ENCODE results near the gene KCNC2.

KCNC2 gene

GRCh38 chr12:75129275-75129674 is 80.4 kb downstream of the KCNC2 start:
- no peak overlapping the region for H3K9ac ChIP-seq (ENCODE audit: insufficient read length, low read depth)
- no peaks in the 10 kb centered on the region for H3K36me3 ChIP-seq (ENCODE audit: insufficient read depth, insufficient read length, low read length)
- no peak for DNase-seq (ENCODE audit: low read depth, low spot score)
- no peaks in the 10 kb centered on the region for H3K27me3 ChIP-seq (ENCODE audit: insufficient read depth, insufficient read length)
- H3K9me3 ChIP-seq (ENCODE audit: insufficient read depth, low read length), result no peaks in the 10 kb centered on the region
- H3K4me1 ChIP-seq (ENCODE audit: insufficient read depth, insufficient read length), result no peaks in the 10 kb centered on the region
- TF ChIP-seq YY1 (IDR thresholded peaks at IDR 0.05; ENCODE audit: insufficient read depth, insufficient read length), result no peak
- no peak overlapping the region for H3K4me3 ChIP-seq (ENCODE audit: insufficient read length, low read depth)

GRCh38 chr12:75121036-75121705 is 88.5 kb downstream of the KCNC2 start:
- Histone ChIP-seq H3K27me3 (ENCODE audit: insufficient read depth, insufficient read length) (no peaks in the 10 kb centered on the region), H3K4me3 (ENCODE audit: insufficient read length, low read depth) (no peak overlapping the region), H3K4me1 (ENCODE audit: insufficient read depth, insufficient read length) (no peaks in the 10 kb centered on the region), H3K36me3 (ENCODE audit: insufficient read depth, insufficient read length, low read length) (no peaks in the 10 kb centered on the region), H3K9ac (ENCODE audit: insufficient read length, low read depth) (no peak overlapping the region), H3K9me3 (ENCODE audit: insufficient read depth, low read length) (no peaks in the 10 kb centered on the region)
- TF ChIP-seq YY1 (IDR thresholded peaks at IDR 0.05; ENCODE audit: insufficient read depth, insufficient read length) (no peak), ZNF274 (IDR thresholded peaks at IDR 0.05; ENCODE audit: low read depth, low read length) (no peak), SUZ12 (IDR thresholded peaks at IDR 0.05; ENCODE audit: extremely low read depth, insufficient read depth, insufficient read length) (no peak)
- DNase-seq (ENCODE audit: low read depth, low spot score), result no peak

GRCh38 chr12:75120311-75120711 is 89.3 kb downstream of the KCNC2 start:
- Histone ChIP-seq H3K27me3 (ENCODE audit: insufficient read depth, insufficient read length) (no peaks in the 10 kb centered on the region), H3K9ac (ENCODE audit: insufficient read length, low read depth) (no peak overlapping the region), H3K4me1 (ENCODE audit: insufficient read depth, insufficient read length) (no peaks in the 10 kb centered on the region), H3K9me3 (ENCODE audit: insufficient read depth, low read length) (no peaks in the 10 kb centered on the region), H3K36me3 (ENCODE audit: insufficient read depth, insufficient read length, low read length) (no peaks in the 10 kb centered on the region), H3K4me3 (ENCODE audit: insufficient read length, low read depth) (no peak overlapping the region)
- no peak for DNase-seq (ENCODE audit: low read depth, low spot score)
- no peak for TF ChIP-seq ZNF274 (IDR thresholded peaks at IDR 0.05; ENCODE audit: low read depth, low read length)
- no peak for TF ChIP-seq YY1 (IDR thresholded peaks at IDR 0.05; ENCODE audit: insufficient read depth, insufficient read length)
- no peak for TF ChIP-seq SUZ12 (IDR thresholded peaks at IDR 0.05; ENCODE audit: extremely low read depth, insufficient read depth, insufficient read length)

- H3K27me3 ChIP-seq (ENCODE audit: insufficient read depth, insufficient read length), result no peaks in the 10 kb centered on the region
- no peak overlapping the region for H3K9ac ChIP-seq (ENCODE audit: insufficient read length, low read depth)
- DNase-seq (ENCODE audit: low read depth, low spot score), result no peak
- no peaks in the 10 kb centered on the region for H3K4me1 ChIP-seq (ENCODE audit: insufficient read depth, insufficient read length)
- no peaks in the 10 kb centered on the region for H3K9me3 ChIP-seq (ENCODE audit: insufficient read depth, low read length)
- no peaks in the 10 kb centered on the region for H3K36me3 ChIP-seq (ENCODE audit: insufficient read depth, insufficient read length, low read length)
- TF ChIP-seq SUZ12 (IDR thresholded peaks at IDR 0.05; ENCODE audit: extremely low read depth, insufficient read depth, insufficient read length) (no peak), ZNF274 (IDR thresholded peaks at IDR 0.05; ENCODE audit: low read depth, low read length) (no peak), YY1 (IDR thresholded peaks at IDR 0.05; ENCODE audit: insufficient read depth, insufficient read length) (no peak)
- H3K4me3 ChIP-seq (ENCODE audit: insufficient read length, low read depth), result no peak overlapping the region
Observed at GRCh38 chr12:75116646-75117198, 92.9 kb downstream of the KCNC2 start.

DNA sequence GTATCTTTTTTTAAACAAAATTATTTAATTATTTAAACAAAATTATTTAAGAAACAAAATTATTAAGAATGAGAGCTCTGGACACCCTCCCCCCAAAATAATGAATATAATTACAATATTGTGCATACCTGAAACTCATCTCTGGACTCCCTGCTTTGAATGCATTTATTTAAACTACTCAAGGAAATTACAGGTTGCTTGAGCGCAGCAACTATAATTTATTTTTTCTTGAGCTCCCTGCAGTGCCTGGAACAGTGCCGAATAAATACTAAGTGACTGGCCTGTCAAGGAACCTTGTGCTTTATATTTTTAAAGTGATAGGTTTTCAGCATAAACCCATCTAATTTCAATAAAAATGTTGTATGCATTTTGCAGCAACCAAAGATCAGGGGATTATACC is 93.9 kb downstream of the KCNC2 start:
- H3K27me3 ChIP-seq (ENCODE audit: insufficient read depth, insufficient read length), result no peaks in the 10 kb centered on the region
- H3K9me3 ChIP-seq (ENCODE audit: insufficient read depth, low read length), result no peaks in the 10 kb centered on the region
- no peak for TF ChIP-seq YY1 (IDR thresholded peaks at IDR 0.05; ENCODE audit: insufficient read depth, insufficient read length)
- no peak for TF ChIP-seq ZNF274 (IDR thresholded peaks at IDR 0.05; ENCODE audit: low read depth, low read length)
- no peak for TF ChIP-seq SUZ12 (IDR thresholded peaks at IDR 0.05; ENCODE audit: extremely low read depth, insufficient read depth, insufficient read length)
- no peak for DNase-seq (ENCODE audit: low read depth, low spot score)
- H3K4me3 ChIP-seq (ENCODE audit: insufficient read length, low read depth), result no peak overlapping the region
- no peaks in the 10 kb centered on the region for H3K4me1 ChIP-seq (ENCODE audit: insufficient read depth, insufficient read length)
- H3K9ac ChIP-seq (ENCODE audit: insufficient read length, low read depth), result no peak overlapping the region
- H3K36me3 ChIP-seq (ENCODE audit: insufficient read depth, insufficient read length, low read length), result no peaks in the 10 kb centered on the region

DNA sequence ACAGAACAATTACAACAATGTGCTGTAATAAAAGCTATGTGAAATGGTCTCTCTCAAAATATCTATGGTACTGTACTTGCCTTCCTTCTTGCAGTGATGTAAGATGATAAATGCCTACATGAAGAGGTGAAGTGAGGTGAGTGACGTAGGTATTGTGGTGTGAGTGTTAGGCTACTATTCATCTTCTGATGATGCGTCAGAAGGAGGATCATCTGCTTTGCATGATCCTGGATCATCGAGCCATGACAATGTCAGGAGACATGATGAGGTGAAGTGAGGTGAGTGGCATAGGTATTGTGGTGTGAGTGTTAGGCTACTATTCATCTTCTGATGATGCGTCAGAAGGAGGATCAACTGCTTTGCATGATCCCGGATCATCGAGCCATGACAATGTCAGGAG is 105.8 kb downstream of the KCNC2 start:
- Histone ChIP-seq H3K9ac (ENCODE audit: insufficient read length, low read depth) (no peak overlapping the region), H3K9me3 (ENCODE audit: insufficient read depth, low read length) (no peaks in the 10 kb centered on the region), H3K27me3 (ENCODE audit: insufficient read depth, insufficient read length) (no peaks in the 10 kb centered on the region), H3K4me1 (ENCODE audit: insufficient read depth, insufficient read length) (no peaks in the 10 kb centered on the region), H3K4me3 (ENCODE audit: insufficient read length, low read depth) (no peak overlapping the region), H3K36me3 (ENCODE audit: insufficient read depth, insufficient read length, low read length) (no peaks in the 10 kb centered on the region)
- DNase-seq (ENCODE audit: low read depth, low spot score), result no peak
- TF ChIP-seq ZNF274 (IDR thresholded peaks at IDR 0.05; ENCODE audit: low read depth, low read length) (no peak), SUZ12 (IDR thresholded peaks at IDR 0.05; ENCODE audit: extremely low read depth, insufficient read depth, insufficient read length) (no peak), YY1 (IDR thresholded peaks at IDR 0.05; ENCODE audit: insufficient read depth, insufficient read length) (no peak)

GRCh38 chr12:75101781-75102180 is 107.9 kb downstream of the KCNC2 start:
- no peak for DNase-seq (ENCODE audit: low read depth, low spot score)
- Histone ChIP-seq H3K9ac (ENCODE audit: insufficient read length, low read depth) (no peak overlapping the region), H3K9me3 (ENCODE audit: insufficient read depth, low read length) (no peaks in the 10 kb centered on the region), H3K36me3 (ENCODE audit: insufficient read depth, insufficient read length, low read length) (no peaks in the 10 kb centered on the region), H3K4me1 (ENCODE audit: insufficient read depth, insufficient read length) (no peaks in the 10 kb centered on the region), H3K27me3 (ENCODE audit: insufficient read depth, insufficient read length) (no peaks in the 10 kb centered on the region), H3K4me3 (ENCODE audit: insufficient read length, low read depth) (no peak overlapping the region)
- TF ChIP-seq SUZ12 (IDR thresholded peaks at IDR 0.05; ENCODE audit: extremely low read depth, insufficient read depth, insufficient read length) (no peak), ZNF274 (IDR thresholded peaks at IDR 0.05; ENCODE audit: low read depth, low read length) (no peak), YY1 (IDR thresholded peaks at IDR 0.05; ENCODE audit: insufficient read depth, insufficient read length) (no peak)
